B cell (primary cell): ENCODE results near the gene PTPN14. TPM values are rescaled to one million over a fixed set of nuclear protein-coding genes. Genes with fewer than 3 reads are reported as not detected.

Source experiments
- ATAC-seq: fragments of 200-7000 bp; cut with Tn5 transposase; one replicate; pipeline ENCODE4 v1.10.0; 2021; ENCODE audit warnings: low read depth, mild to moderate bottlenecking, moderate number of reproducible peaks, moderate library complexity
- CTCF ChIA-PET: fragments of 350-600 bp; sonication (Branson Sonifier 250); formaldehyde crosslinking; loops from one replicate; lab custom pipeline; 2021; ENCODE audit warnings: antibody characterized with exemption, inconsistent platforms; lab: Charles Lee
- POLR2A ChIA-PET: fragments of 350-600 bp; sonication (Branson Sonifier 250); formaldehyde crosslinking; loops from one replicate; lab custom pipeline; 2021; ENCODE audit warnings: antibody characterized with exemption; lab: Charles Lee
- DNase-seq: peaks from one replicate; pipeline ENCODE4 v3.0.0; 2013
- H2AFZ ChIP-seq: 2 replicates; pipeline ENCODE4 v1.6.1; 2012; ENCODE audit warnings: mild to moderate bottlenecking, low read depth, low read length; ENCODE audit not compliant: insufficient read depth, poor library complexity, severe bottlenecking
- H3K27ac ChIP-seq, 2 donors: 1 replicate in 1 of 2; 2 replicates in 1 of 2; pipeline ENCODE4 v1.5.1; 2012 to 2013; ENCODE audit warnings: low read length in 2 of 2, mild to moderate bottlenecking in 2 of 2, moderate library complexity in 1 of 2
- H3K27me3 ChIP-seq, 4 experiments: fragments of 200-600 bp in 1 of 4; sonication (generic) in 1 of 4; replicated peaks in 1 of 4; 1 replicate in 2 of 4; 2 replicates in 2 of 4; pipeline versions ENCODE4 v1.6.1 to v1.7.0; 2013 to 2016; ENCODE audit warnings: low read length in 3 of 4, mild to moderate bottlenecking in 2 of 4, mixed read lengths in 1 of 4, moderate library complexity in 1 of 4; ENCODE audit not compliant: insufficient read depth in 4 of 4, control insufficient read depth in 3 of 4; ENCODE audit errors: control extremely low read depth in 1 of 4
- H3K36me3 ChIP-seq, 2 experiments: replicated peaks in 1 of 2; 1 replicate in 1 of 2; 2 replicates in 1 of 2; pipeline versions ENCODE4 v1.6.1 to v1.7.1; 2013; ENCODE audit warnings: low read length in 1 of 2; ENCODE audit not compliant: insufficient read depth in 2 of 2, control insufficient read depth in 1 of 2; ENCODE audit errors: control extremely low read depth in 1 of 2, extremely low read depth in 1 of 2
- H3K4me1 ChIP-seq, 2 donors: fragments of 200-600 bp in 1 of 2; sonication (generic) in 1 of 2; 1 replicate in 1 of 2; 2 replicates in 1 of 2; pipeline versions ENCODE4 v1.5.1 to v1.6.1; 2013 to 2017; ENCODE audit warnings: low read length in 2 of 2; ENCODE audit not compliant: control insufficient read depth in 2 of 2, insufficient read depth in 2 of 2
- H3K4me2 ChIP-seq: replicated peaks from 2 replicates; pipeline ENCODE3; 2012; ENCODE audit warnings: mild to moderate bottlenecking, low read depth, low read length; ENCODE audit not compliant: poor library complexity, severe bottlenecking
- H3K4me3 ChIP-seq, 5 experiments: fragments of 200-600 bp in 1 of 5; sonication (generic) in 1 of 5; 1 replicate in 3 of 5; 2 replicates in 2 of 5; pipeline versions ENCODE4 v1.5.1 to v1.7.0; 2011 to 2016; ENCODE audit warnings: low read length in 4 of 5, mild to moderate bottlenecking in 4 of 5, low read depth in 2 of 5, control low read depth in 1 of 5, moderate library complexity in 1 of 5; ENCODE audit not compliant: insufficient read depth in 1 of 5; ENCODE audit errors: control extremely low read depth in 1 of 5, extremely low read depth in 1 of 5
- H3K79me2 ChIP-seq: fragments of 200-600 bp; sonication (generic); one replicate; pipeline ENCODE4 v1.6.0; 2016; ENCODE audit warnings: low read length; ENCODE audit not compliant: control insufficient read depth, insufficient read depth
- H3K9ac ChIP-seq: fragments of 200-600 bp; sonication (generic); 2 replicates; pipeline ENCODE4 v1.6.1; 2017; ENCODE audit warnings: mild to moderate bottlenecking, low read length, moderate library complexity
- H3K9me3 ChIP-seq, 3 donors: one replicate each; pipeline versions ENCODE4 v1.6.1 to v1.7.1; 2013; ENCODE audit warnings: low read length in 2 of 3; ENCODE audit not compliant: control insufficient read depth in 2 of 3, insufficient read depth in 1 of 3; ENCODE audit errors: control extremely low read depth in 1 of 3
- H4K20me1 ChIP-seq: 2 replicates; pipeline ENCODE4 v1.6.0; 2012; ENCODE audit warnings: mild to moderate bottlenecking, low read length; ENCODE audit not compliant: insufficient read depth, control insufficient read depth, poor library complexity, severe bottlenecking
- H3K27ac Mint-ChIP-seq: one replicate; pipeline ENCODE4 v1.8.0; 2021; ENCODE audit warnings: mixed read lengths
- H3K27me3 Mint-ChIP-seq: one replicate; pipeline ENCODE4 v1.8.0; 2021; ENCODE audit warnings: mixed read lengths
- H3K4me1 Mint-ChIP-seq: one replicate; pipeline ENCODE4 v1.8.0; 2021; ENCODE audit warnings: mixed read lengths
- H3K4me3 Mint-ChIP-seq: one replicate; pipeline ENCODE4 v1.8.0; 2021; ENCODE audit warnings: mixed read lengths
- H3K9me3 Mint-ChIP-seq: one replicate; pipeline ENCODE4 v1.8.0; 2022; ENCODE audit warnings: mixed read lengths; ENCODE audit not compliant: insufficient read depth
- CTCF ChIP-seq: fragments of 200-600 bp; IDR thresholded peaks from one replicate; pipeline ENCODE4 v1.8.0; 2022; ENCODE audit warnings: antibody characterized with exemption, mild to moderate bottlenecking
- EZH2 ChIP-seq: IDR thresholded peaks from 2 replicates; pipeline ENCODE4 v1.6.1; 2012; ENCODE audit warnings: borderline replicate concordance, low read depth, mild to moderate bottlenecking, moderate library complexity, low read length; ENCODE audit not compliant: insufficient read depth, poor library complexity, severe bottlenecking
- WGBS: methylation state at CpG from one replicate; pipeline ENCODE4 v1.1.5; 2013; ENCODE audit warnings: missing lambda C conversion rate; ENCODE audit not compliant: insufficient coverage; 5-methylcytosine and 5-hydroxymethylcytosine counted together
- intact Hi-C: fragments of 100-400 bp; cut with micrococcal nuclease; formaldehyde crosslinking; loops from one replicate; pipeline ENCODE4 v1.10.0; 2022
- polyA plus RNA-seq: library from polyadenylated mRNA; depleted of rRNA; stranded (reverse); fragments of >200 nt; gene quantifications from 2 replicates; pipeline ENCODE4 v1.2.3, GENCODE V29; 2012
- total RNA-seq, 2 donors: library from RNA; stranded (reverse); fragments of 120-200 nt in 1 of 2; gene quantifications; 1 replicate in 1 of 2; 2 replicates in 1 of 2; pipeline versions ENCODE4 v1.2.3 to v1.2.4, GENCODE V29; 2013 to 2022

The PTPN14 gene
- total and polyA plus RNA-seq, 2 donors (not counting 1 experiment from before 2014, with no cell fraction given): under 0.01 TPM; not detected in 1

GRCh38 chr1:214415131-214415530, 136.3 kb downstream of the PTPN14 start:
- H3K4me3 ChIP-seq: no peak overlapping the region
- ChIA-PET CTCF (no interaction called here), POLR2A (no interaction called here)
- no peak for DNase-seq
- no peaks in the 10 kb centered on the region for H3K4me1 ChIP-seq
- intact Hi-C loops: no loop called here
- H3K9ac ChIP-seq: no peak overlapping the region
- no peaks in the 10 kb centered on the region for H3K9me3 Mint-ChIP-seq
- no peaks in the 10 kb centered on the region for H3K79me2 ChIP-seq
- H3K36me3 ChIP-seq: no peaks in the 10 kb centered on the region
- no peak overlapping the region for H3K4me3 Mint-ChIP-seq
- H3K27me3 Mint-ChIP-seq: peaks cover 10% of the 10 kb centered on the region
- no peak overlapping the region for H3K27ac Mint-ChIP-seq
- no peak for TF ChIP-seq CTCF
- no peak for TF ChIP-seq EZH2
- H3K4me2 ChIP-seq: no peak overlapping the region
- H3K9me3 ChIP-seq: no peaks in the 10 kb centered on the region
- H3K27me3 ChIP-seq: no peaks in the 10 kb centered on the region
- 83% methylated on average over 5 of the region's 5 CpGs for WGBS
- H2AFZ ChIP-seq: no peak overlapping the region
- no peaks in the 10 kb centered on the region for H4K20me1 ChIP-seq
- H3K4me1 Mint-ChIP-seq: no peaks in the 10 kb centered on the region
- ATAC-seq: no peak
- no peak overlapping the region for H3K27ac ChIP-seq

GRCh38 chr1:214414691-214415090, 136.7 kb downstream of the PTPN14 start:
- Histone ChIP-seq H2AFZ (no peak overlapping the region), H3K4me1 (no peaks in the 10 kb centered on the region), H3K27ac (no peak overlapping the region), H3K4me2 (no peak overlapping the region), H3K9ac (no peak overlapping the region), H3K4me3 (no peak overlapping the region), H3K9me3 (no peaks in the 10 kb centered on the region), H3K36me3 (no peaks in the 10 kb centered on the region), H3K79me2 (no peaks in the 10 kb centered on the region), H4K20me1 (no peaks in the 10 kb centered on the region), H3K27me3 (no peaks in the 10 kb centered on the region)
- ChIA-PET CTCF (no interaction called here), POLR2A (no interaction called here)
- Mint-ChIP-seq H3K4me1 (no peaks in the 10 kb centered on the region), H3K27ac (no peak overlapping the region), H3K27me3 (peaks cover 10% of the 10 kb centered on the region), H3K9me3 (no peaks in the 10 kb centered on the region), H3K4me3 (no peak overlapping the region)
- TF ChIP-seq EZH2 (no peak), CTCF (no peak)
- DNase-seq (no peak), ATAC-seq (no peak)
- WGBS: 90% methylated on average over 4 of the region's 4 CpGs
- intact Hi-C loops: no loop called here
